Neural progenitor cell (in vitro differentiated cells): ENCODE measurements around the gene CHI3L2. TPM values are rescaled to one million over a fixed set of nuclear protein-coding genes. Genes with fewer than 3 reads are reported as not detected.

Experiments used
- DNase-seq: peaks from one replicate; pipeline ENCODE4 v3.0.0-alpha.2; 2016; ENCODE audit warnings: low spot score
- H2AFZ ChIP-seq: fragments of 200-600 bp; sonication (generic); replicated peaks from 2 replicates; pipeline ENCODE4 v1.6.1; 2016; ENCODE audit warnings: antibody characterized with exemption
- H3F3A ChIP-seq: fragments of 200-600 bp; sonication (generic); 2 replicates; pipeline ENCODE4 v1.6.1; 2016; ENCODE audit warnings: antibody characterized with exemption, low read depth
- H3K27ac ChIP-seq: fragments of 200-600 bp; sonication (generic); 2 replicates; pipeline ENCODE4 v1.5.1; 2016; ENCODE audit warnings: mild to moderate bottlenecking
- H3K27me3 ChIP-seq: fragments of 200-600 bp; sonication (generic); 2 replicates; pipeline ENCODE4 v1.6.1; 2016; ENCODE audit warnings: mild to moderate bottlenecking, moderate library complexity
- H3K36me3 ChIP-seq: fragments of 200-600 bp; sonication (generic); 2 replicates; pipeline ENCODE4 v1.5.1; 2016
- H3K4me1 ChIP-seq: fragments of 200-600 bp; sonication (generic); 2 replicates; pipeline ENCODE4 v1.6.1; 2016; ENCODE audit warnings: mixed run types
- H3K4me2 ChIP-seq: fragments of 200-600 bp; sonication (generic); 2 replicates; pipeline ENCODE4 v1.6.1; 2016
- H3K4me3 ChIP-seq: fragments of 200-600 bp; sonication (generic); 2 replicates; pipeline ENCODE4 v1.5.1; 2016
- H3K79me2 ChIP-seq: fragments of 200-600 bp; sonication (generic); 2 replicates; pipeline ENCODE4 v1.6.1; 2016; ENCODE audit warnings: low read depth
- H3K9ac ChIP-seq: fragments of 200-600 bp; sonication (generic); 2 replicates; pipeline ENCODE4 v1.6.1; 2016
- H3K9me3 ChIP-seq: fragments of 200-600 bp; sonication (generic); 2 replicates; pipeline ENCODE4 v1.5.1; 2016; ENCODE audit warnings: low read depth
- H4K20me1 ChIP-seq: fragments of 200-600 bp; sonication (generic); 2 replicates; pipeline ENCODE4 v1.6.1; 2016; ENCODE audit warnings: low read depth
- H3K27ac Mint-ChIP-seq: 3 replicates; pipeline ENCODE4 v1.8.0; 2021; ENCODE audit warnings: mixed read lengths
- H3K27me3 Mint-ChIP-seq: 2 replicates; pipeline ENCODE4 v1.8.0; 2022; ENCODE audit warnings: low read depth, mild to moderate bottlenecking, inconsistent platforms, moderate library complexity, mixed read lengths; ENCODE audit not compliant: insufficient read depth
- H3K36me3 Mint-ChIP-seq: 3 replicates; pipeline ENCODE4 v1.8.0; 2021; ENCODE audit warnings: mixed read lengths
- H3K4me1 Mint-ChIP-seq: 3 replicates; pipeline ENCODE4 v1.8.0; 2021; ENCODE audit warnings: mixed read lengths
- H3K4me3 Mint-ChIP-seq: 3 replicates; pipeline ENCODE4 v1.8.0; 2021; ENCODE audit warnings: mild to moderate bottlenecking, moderate library complexity, mixed read lengths
- H3K9me3 Mint-ChIP-seq: 3 replicates; pipeline ENCODE4 v1.8.0; 2020; ENCODE audit warnings: mixed read lengths
- CTCF ChIP-seq: fragments of 200-600 bp; sonication (generic); IDR thresholded peaks from 2 replicates; pipeline ENCODE4 v1.5.1; 2017; ENCODE audit warnings: antibody characterized with exemption, mild to moderate bottlenecking
- EZH2 ChIP-seq: fragments of 200-600 bp; sonication (generic); IDR thresholded peaks from 2 replicates; pipeline ENCODE4 v1.6.1; 2017; ENCODE audit warnings: antibody characterized with exemption, mild to moderate bottlenecking, moderate library complexity
- EZH2phosphoT487 ChIP-seq: fragments of 200-600 bp; sonication (generic); IDR thresholded peaks from 2 replicates; pipeline ENCODE4 v1.6.1; 2017; ENCODE audit warnings: antibody characterized with exemption
- total RNA-seq: library from RNA; depleted of rRNA; stranded (reverse); fragments of >200 nt; gene quantifications from 2 replicates; pipeline ENCODE4 v1.2.3, GENCODE V29; 2015; ENCODE audit warnings: low replicate concordance

CHI3L2 gene
- total RNA-seq, 1 donor from 2014 or later, result not detected

GRCh38 chr1:111204201-111204982 lies 23.1 kb upstream of the CHI3L2 start:
- Mint-ChIP-seq H3K27me3 (peaks cover 33% of the 10 kb centered on the region), H3K36me3 (no peaks in the 10 kb centered on the region), H3K9me3 (no peaks in the 10 kb centered on the region), H3K4me3 (peak overlapping the region; percentile 75), H3K27ac (no peak overlapping the region), H3K4me1 (peaks cover 6% of the 10 kb centered on the region)
- Histone ChIP-seq H3K4me1 (no peaks in the 10 kb centered on the region), H3K79me2 (no peaks in the 10 kb centered on the region), H3F3A (no peaks in the 10 kb centered on the region), H3K27ac (no peak overlapping the region), H3K27me3 (peaks cover 28% of the 10 kb centered on the region), H3K4me2 (no peak overlapping the region), H3K4me3 (no peak overlapping the region), H4K20me1 (no peaks in the 10 kb centered on the region), H3K36me3 (no peaks in the 10 kb centered on the region), H2AFZ (no peak overlapping the region), H3K9me3 (no peaks in the 10 kb centered on the region), H3K9ac (no peak overlapping the region)
- TF ChIP-seq EZH2, result no peak
- TF ChIP-seq EZH2phosphoT487, result no peak
- TF ChIP-seq CTCF, result no peak
- DNase-seq, result no peak

- H3K27ac Mint-ChIP-seq, result no peak overlapping the region
- Histone ChIP-seq H3K4me1 (no peaks in the 10 kb centered on the region), H3K27me3 (peaks cover 28% of the 10 kb centered on the region), H3K4me3 (no peak overlapping the region), H3K36me3 (no peaks in the 10 kb centered on the region), H4K20me1 (no peaks in the 10 kb centered on the region), H3F3A (no peaks in the 10 kb centered on the region), H3K27ac (no peak overlapping the region), H3K9me3 (no peaks in the 10 kb centered on the region), H2AFZ (no peak overlapping the region), H3K79me2 (no peaks in the 10 kb centered on the region), H3K9ac (no peak overlapping the region), H3K4me2 (no peak overlapping the region)
- no peak for DNase-seq
- H3K27me3 Mint-ChIP-seq, result peaks cover 31% of the 10 kb centered on the region
- TF ChIP-seq CTCF, result no peak
- TF ChIP-seq EZH2, result no peak
- TF ChIP-seq EZH2phosphoT487, result no peak
- H3K9me3 Mint-ChIP-seq, result no peaks in the 10 kb centered on the region
- no peaks in the 10 kb centered on the region for H3K36me3 Mint-ChIP-seq
- H3K4me3 Mint-ChIP-seq, result peak overlapping the region; percentile 75
- peaks cover 6% of the 10 kb centered on the region for H3K4me1 Mint-ChIP-seq
Observed at GRCh38 chr1:111204983-111205713, 22.4 kb upstream of the CHI3L2 start.

GRCh38 chr1:111205714-111206050 lies 21.8 kb upstream of the CHI3L2 start:
- Mint-ChIP-seq H3K9me3 (no peaks in the 10 kb centered on the region), H3K4me3 (no peak overlapping the region), H3K27me3 (peaks cover 31% of the 10 kb centered on the region), H3K4me1 (peaks cover 6% of the 10 kb centered on the region), H3K27ac (no peak overlapping the region), H3K36me3 (no peaks in the 10 kb centered on the region)
- no peak for TF ChIP-seq EZH2
- no peak for TF ChIP-seq EZH2phosphoT487
- no peak for TF ChIP-seq CTCF
- no peaks in the 10 kb centered on the region for H3K79me2 ChIP-seq
- no peaks in the 10 kb centered on the region for H3K36me3 ChIP-seq
- H2AFZ ChIP-seq, result no peak overlapping the region
- no peak overlapping the region for H3K4me3 ChIP-seq
- no peaks in the 10 kb centered on the region for H4K20me1 ChIP-seq
- DNase-seq, result no peak
- H3F3A ChIP-seq, result no peaks in the 10 kb centered on the region
- H3K9ac ChIP-seq, result no peak overlapping the region
- no peak overlapping the region for H3K27ac ChIP-seq
- peaks cover 28% of the 10 kb centered on the region for H3K27me3 ChIP-seq
- no peak overlapping the region for H3K4me2 ChIP-seq
- H3K4me1 ChIP-seq, result no peaks in the 10 kb centered on the region
- H3K9me3 ChIP-seq, result no peaks in the 10 kb centered on the region
